Measurements from ENCODE around the gene KCNN4. TPM values are rescaled to one million over a fixed set of nuclear protein-coding genes. Genes with fewer than 3 reads are reported as not detected.
"Not testable (repeated sequence)": the region's sequence is repeated elsewhere in the genome, so short reads cannot be mapped to it uniquely, and the experiment has no call there.

KCNN4 gene
- 10 to 100 TPM; 28.8 to 31.9 TPM for total RNA-seq

GRCh38 chr19:43780706-43781525, at the start of gene KCNN4:
Gene KCNN4, minus strand, starts transcription at chr19:43780973. Its CDS starts 112 bp downstream, at chr19:43780861.
- H3K27me3 Mint-ChIP-seq (ENCODE audit: low read depth) = no peaks in the 10 kb centered on the region
- peaks cover 81% of the 10 kb centered on the region for H3K4me1 Mint-ChIP-seq (ENCODE audit: low read depth)
- ATAC-seq (peak; percentile 68), DNase-seq (peak; percentile 78)
- POLR2A ChIA-PET = interaction anchor here (0.6 to 5.9 kb wide), 9 partner anchors 9 to 94 kb away, joined by 3 to 52 read pairs (median 5); partner anchors contain the start of gene SMG9
- H3K9me3 Mint-ChIP-seq (ENCODE audit: insufficient read depth) = no peaks in the 10 kb centered on the region
- CTCF ChIA-PET = interaction anchor here (2.0 to 7.6 kb wide), 4 partner anchors 13 to 113 kb away, joined by 8 to 139 read pairs (median 16); no protein-coding TSS in a partner anchor
- peak within 1 kb of the TSS; percentile 91 for H3K27ac Mint-ChIP-seq
- peaks cover 15% of the 10 kb centered on the region for H3K36me3 Mint-ChIP-seq (ENCODE audit: low read depth)
- peak within 1 kb of the TSS; percentile 61 for H3K4me3 Mint-ChIP-seq

GRCh38 chr19:43826787-43827754, 46.3 kb upstream of the KCNN4 start, which contains the start of gene ZNF283:
Gene ZNF283, plus strand, starts transcription at chr19:43827321. Its CDS starts 6,184 bp downstream, at chr19:43833505.
- peaks cover 15% of the 10 kb centered on the region for H3K9me3 Mint-ChIP-seq (ENCODE audit: insufficient read depth)
- DNase-seq (peak; percentile 87), ATAC-seq (peak; percentile 90)
- POLR2A ChIA-PET = interaction anchor here (1.4 to 1.7 kb wide), 2 partner anchors 73 to 104 kb away, joined by 3 read pairs; partner anchors contain the start of gene SMG9
- H3K4me3 Mint-ChIP-seq = peak within 1 kb of the TSS; percentile 87
- H3K27ac Mint-ChIP-seq = peak within 1 kb of the TSS; percentile 70
- H3K4me1 Mint-ChIP-seq (ENCODE audit: low read depth) = peaks cover 21% of the 10 kb centered on the region
- H3K36me3 Mint-ChIP-seq (ENCODE audit: low read depth) = peaks cover 43% of the 10 kb centered on the region
- CTCF ChIA-PET = interaction anchor here (0.9 to 1.1 kb wide), 3 partner anchors 15 to 159 kb away, joined by 3 to 4 read pairs (median 3); no protein-coding TSS in a partner anchor
- H3K27me3 Mint-ChIP-seq (ENCODE audit: low read depth) = peaks cover 14% of the 10 kb centered on the region

GRCh38 chr19:43824572-43824971, 43.8 kb upstream of the KCNN4 start:
- CTCF ChIA-PET, POLR2A ChIA-PET, DNase-seq, H3K27ac Mint-ChIP-seq, H3K4me3 Mint-ChIP-seq, ATAC-seq: not testable (repeated sequence)
- peaks cover 15% of the 10 kb centered on the region for H3K9me3 Mint-ChIP-seq (ENCODE audit: insufficient read depth)
- peaks cover 27% of the 10 kb centered on the region for H3K36me3 Mint-ChIP-seq (ENCODE audit: low read depth)
- H3K4me1 Mint-ChIP-seq (ENCODE audit: low read depth) = peaks cover 31% of the 10 kb centered on the region
- peaks cover 29% of the 10 kb centered on the region for H3K27me3 Mint-ChIP-seq (ENCODE audit: low read depth)

- H3K27ac Mint-ChIP-seq, ATAC-seq, H3K4me3 Mint-ChIP-seq, POLR2A ChIA-PET, DNase-seq: not testable (repeated sequence)
- Mint-ChIP-seq H3K27me3 (ENCODE audit: low read depth) (peaks cover 29% of the 10 kb centered on the region), H3K9me3 (ENCODE audit: insufficient read depth) (peaks cover 15% of the 10 kb centered on the region), H3K36me3 (ENCODE audit: low read depth) (peaks cover 21% of the 10 kb centered on the region), H3K4me1 (ENCODE audit: low read depth) (peaks cover 31% of the 10 kb centered on the region)
- CTCF ChIA-PET = interaction anchor here (0.6 kb wide), 1 partner anchor 78 kb away, joined by 3 read pairs; no protein-coding TSS in a partner anchor
Measured at GRCh38 chr19:43823856-43824255, 43.1 kb upstream of the KCNN4 start.

- Mint-ChIP-seq H3K4me3 (no peak overlapping the region), H3K27ac (no peak overlapping the region), H3K4me1 (ENCODE audit: low read depth) (peaks cover 11% of the 10 kb centered on the region), H3K36me3 (ENCODE audit: low read depth) (peaks cover 5% of the 10 kb centered on the region), H3K27me3 (ENCODE audit: low read depth) (peaks cover 39% of the 10 kb centered on the region), H3K9me3 (ENCODE audit: insufficient read depth) (peaks cover 5% of the 10 kb centered on the region)
- ATAC-seq = no peak
- POLR2A ChIA-PET = interaction anchor here (0.6 to 0.9 kb wide), 3 partner anchors 32 to 744 kb away, joined by 3 read pairs; no protein-coding TSS in a partner anchor
- no peak for DNase-seq
- CTCF ChIA-PET = interaction anchor here (1.2 to 1.6 kb wide), 3 partner anchors 11 to 55 kb away, joined by 3 to 9 read pairs (median 4); no protein-coding TSS in a partner anchor
Measured at GRCh38 chr19:43820884-43821215, 40.1 kb upstream of the KCNN4 start.

- peaks cover 4% of the 10 kb centered on the region for H3K9me3 Mint-ChIP-seq (ENCODE audit: insufficient read depth)
- H3K4me3 Mint-ChIP-seq = peak overlapping the region; percentile 53
- ChIA-PET CTCF (interaction anchor here (0.9 to 1.6 kb wide), 3 partner anchors 11 to 54 kb away, joined by 3 to 9 read pairs (median 3); no protein-coding TSS in a partner anchor), POLR2A (interaction anchor here (0.6 to 0.9 kb wide), 2 partner anchors 33 to 163 kb away, joined by 3 read pairs; no protein-coding TSS in a partner anchor)
- H3K27ac Mint-ChIP-seq = no peak overlapping the region
- peaks cover 10% of the 10 kb centered on the region for H3K4me1 Mint-ChIP-seq (ENCODE audit: low read depth)
- ATAC-seq = no peak
- no peak for DNase-seq
- peaks cover 5% of the 10 kb centered on the region for H3K36me3 Mint-ChIP-seq (ENCODE audit: low read depth)
- H3K27me3 Mint-ChIP-seq (ENCODE audit: low read depth) = peaks cover 39% of the 10 kb centered on the region
Measured at GRCh38 chr19:43820098-43820883, 39.5 kb upstream of the KCNN4 start.

- DNase-seq (no peak), ATAC-seq (no peak)
- Mint-ChIP-seq H3K9me3 (ENCODE audit: insufficient read depth) (no peaks in the 10 kb centered on the region), H3K27me3 (ENCODE audit: low read depth) (peaks cover 27% of the 10 kb centered on the region), H3K4me1 (ENCODE audit: low read depth) (peaks cover 10% of the 10 kb centered on the region), H3K27ac (no peak overlapping the region), H3K4me3 (no peak overlapping the region), H3K36me3 (ENCODE audit: low read depth) (peaks cover 5% of the 10 kb centered on the region)
- CTCF ChIA-PET = no interaction called here
- POLR2A ChIA-PET = no interaction called here
Measured at GRCh38 chr19:43818500-43818899, 37.7 kb upstream of the KCNN4 start.

- H3K36me3 Mint-ChIP-seq (ENCODE audit: low read depth); H3K4me3 Mint-ChIP-seq; H3K27ac Mint-ChIP-seq; ATAC-seq; POLR2A ChIA-PET; DNase-seq; H3K9me3 Mint-ChIP-seq (ENCODE audit: insufficient read depth): not testable (repeated sequence)
- Mint-ChIP-seq H3K4me1 (ENCODE audit: low read depth) (peaks cover 10% of the 10 kb centered on the region), H3K27me3 (ENCODE audit: low read depth) (peaks cover 27% of the 10 kb centered on the region)
- CTCF ChIA-PET = interaction anchor here (1.2 to 1.7 kb wide), 2 partner anchors 147 to 263 kb away, joined by 3 to 4 read pairs; partner anchors contain the start of gene PLAUR
Measured at GRCh38 chr19:43817454-43817853, 36.7 kb upstream of the KCNN4 start.

GRCh38 chr19:43814663-43815352, 34.0 kb upstream of the KCNN4 start:
- Mint-ChIP-seq H3K9me3 (ENCODE audit: insufficient read depth) (no peaks in the 10 kb centered on the region), H3K27me3 (ENCODE audit: low read depth) (peaks cover 12% of the 10 kb centered on the region), H3K4me3 (no peak overlapping the region), H3K4me1 (ENCODE audit: low read depth) (peaks cover 2% of the 10 kb centered on the region), H3K27ac (no peak overlapping the region), H3K36me3 (ENCODE audit: low read depth) (no peaks in the 10 kb centered on the region)
- ATAC-seq (no peak), DNase-seq (no peak)
- ChIA-PET CTCF (no interaction called here), POLR2A (no interaction called here)

- no peaks in the 10 kb centered on the region for H3K9me3 Mint-ChIP-seq (ENCODE audit: insufficient read depth)
- DNase-seq (no peak), ATAC-seq (no peak)
- H3K36me3 Mint-ChIP-seq (ENCODE audit: low read depth) = no peaks in the 10 kb centered on the region
- CTCF ChIA-PET = interaction anchor here (1.1 kb wide), 1 partner anchor 15 kb away, joined by 3 read pairs; the partner anchor contains the start of gene ZNF283
- POLR2A ChIA-PET = no interaction called here
- H3K4me3 Mint-ChIP-seq = no peak overlapping the region
- H3K27me3 Mint-ChIP-seq (ENCODE audit: low read depth) = peaks cover 8% of the 10 kb centered on the region
- H3K4me1 Mint-ChIP-seq (ENCODE audit: low read depth) = no peaks in the 10 kb centered on the region
- H3K27ac Mint-ChIP-seq = no peak overlapping the region
Measured at GRCh38 chr19:43812688-43813087, 31.9 kb upstream of the KCNN4 start.
